ENCODE measurements around the gene MLANA. TPM values are rescaled to one million over a fixed set of nuclear protein-coding genes. Genes with fewer than 3 reads are reported as not detected.

Gene MLANA
- polyA plus RNA-seq, 3 donors = not detected

GRCh38 chr9:5846501-5846921 is 44.2 kb upstream of the MLANA start:
- peaks cover 5 to 6% of the 10 kb centered on the region in 2 donors for H3K36me3 Mint-ChIP-seq
- H3K4me3 Mint-ChIP-seq = no peak overlapping the region
- intact Hi-C loops (cut with micrococcal nuclease) = no loop called here

GRCh38 chr9:5848372-5848882 is 42.3 kb upstream of the MLANA start:
- peaks cover 52% of the 10 kb centered on the region for H3K4me1 Mint-ChIP-seq

More at GRCh38 chr9:5846501-5846921, 44.2 kb upstream of the MLANA start:
- H3K36me3 ChIP-seq (replicated peaks in 1 of 2; ENCODE audit: control insufficient read depth in 1 of 2, insufficient read depth in 2 of 2, low read length in 2 of 2) = no peaks in the 10 kb centered on the region
- no peak overlapping the region for H2AFZ ChIP-seq (ENCODE audit: insufficient read depth, low read depth, low read length, poor library complexity, severe bottlenecking)
- no peak overlapping the region for H3K4me3 ChIP-seq (replicated peaks in 1 of 3; ENCODE audit: low read depth in 2 of 3, low read length in 3 of 3)
- DNase-seq = no peak
- no peaks in the 10 kb centered on the region for H3K27me3 ChIP-seq (ENCODE audit: control insufficient read depth in 2 of 2, insufficient read depth in 2 of 2, low read length in 2 of 2)
- H3K9ac ChIP-seq (ENCODE audit: insufficient read depth, low read length, poor library complexity, severe bottlenecking) = no peak overlapping the region
- no peaks in the 10 kb centered on the region for H3K79me2 ChIP-seq (ENCODE audit: insufficient read depth, low read length)
- peaks cover 0 to 5% of the 10 kb centered on the region in 2 donors for H3K9me3 ChIP-seq (replicated peaks in 1 of 2; ENCODE audit: control insufficient read depth in 1 of 2, insufficient read depth in 1 of 2, low read length in 2 of 2)
- TF ChIP-seq CTCF (IDR thresholded peaks at IDR 0.05) = no peak
- H3K27me3 Mint-ChIP-seq (ENCODE audit: low read depth in 3 of 3) = peaks cover 0 to 16% (median 6%) of the 10 kb centered on the region in 3 donors
- H3K27ac Mint-ChIP-seq = no peak overlapping the region
- WGBS (ENCODE audit: insufficient coverage) = 80% methylated on average over 1 of the region's 4 CpGs
- peaks cover 50% of the 10 kb centered on the region for H3K4me1 Mint-ChIP-seq
- no peaks in the 10 kb centered on the region for H4K20me1 ChIP-seq (ENCODE audit: insufficient read depth, low read length)
- peaks cover 29 to 34% of the 10 kb centered on the region in 2 donors for H3K4me1 ChIP-seq (ENCODE audit: control insufficient read depth in 1 of 2, insufficient read depth in 2 of 2, low read length in 2 of 2)
- H3K27ac ChIP-seq (ENCODE audit: low read depth in 1 of 2, low read length in 2 of 2) = no peak overlapping the region
- peaks cover 5 to 11% (median 7%) of the 10 kb centered on the region in 7 donors for H3K9me3 Mint-ChIP-seq
- no peak overlapping the region for H3K4me2 ChIP-seq (replicated peaks; ENCODE audit: extremely low read depth, low read length, poor library complexity, severe bottlenecking)

More at GRCh38 chr9:5848372-5848882, 42.3 kb upstream of the MLANA start:
- Histone ChIP-seq H3K4me2 (replicated peaks; ENCODE audit: extremely low read depth, low read length, poor library complexity, severe bottlenecking) (no peak overlapping the region), H4K20me1 (ENCODE audit: insufficient read depth, low read length) (no peaks in the 10 kb centered on the region), H3K4me3 (replicated peaks in 1 of 3; ENCODE audit: low read depth in 2 of 3, low read length in 3 of 3) (no peak overlapping the region), H3K27ac (ENCODE audit: low read depth in 1 of 2, low read length in 2 of 2) (no peak overlapping the region), H3K79me2 (ENCODE audit: insufficient read depth, low read length) (no peaks in the 10 kb centered on the region), H3K4me1 (ENCODE audit: control insufficient read depth in 1 of 2, insufficient read depth in 2 of 2, low read length in 2 of 2) (peaks cover 31 to 43% of the 10 kb centered on the region in 2 donors), H3K27me3 (ENCODE audit: control insufficient read depth in 2 of 2, insufficient read depth in 2 of 2, low read length in 2 of 2) (no peaks in the 10 kb centered on the region), H3K9ac (ENCODE audit: insufficient read depth, low read length, poor library complexity, severe bottlenecking) (no peak overlapping the region), H3K9me3 (replicated peaks in 1 of 2; ENCODE audit: control insufficient read depth in 1 of 2, insufficient read depth in 1 of 2, low read length in 2 of 2) (no peaks in the 10 kb centered on the region), H2AFZ (ENCODE audit: insufficient read depth, low read depth, low read length, poor library complexity, severe bottlenecking) (no peak overlapping the region), H3K36me3 (replicated peaks in 1 of 2; ENCODE audit: control insufficient read depth in 1 of 2, insufficient read depth in 2 of 2, low read length in 2 of 2) (no peaks in the 10 kb centered on the region)
- Mint-ChIP-seq H3K4me3 (no peak overlapping the region), H3K27ac (no peak overlapping the region), H3K36me3 (peaks cover 0 to 2% of the 10 kb centered on the region in 2 donors), H3K27me3 (ENCODE audit: low read depth in 3 of 3) (peaks cover 0 to 12% (median 6%) of the 10 kb centered on the region in 3 donors), H3K9me3 (peaks cover 0 to 2% (median 0%) of the 10 kb centered on the region in 7 donors)
- intact Hi-C loops (cut with micrococcal nuclease) = no loop called here
- no peak for TF ChIP-seq CTCF (IDR thresholded peaks at IDR 0.05)
- no peak for DNase-seq
- 100% methylated on average over 1 of the region's 3 CpGs for WGBS (ENCODE audit: insufficient coverage)
